Measurements from ENCODE around the gene OAF.

DNA sequence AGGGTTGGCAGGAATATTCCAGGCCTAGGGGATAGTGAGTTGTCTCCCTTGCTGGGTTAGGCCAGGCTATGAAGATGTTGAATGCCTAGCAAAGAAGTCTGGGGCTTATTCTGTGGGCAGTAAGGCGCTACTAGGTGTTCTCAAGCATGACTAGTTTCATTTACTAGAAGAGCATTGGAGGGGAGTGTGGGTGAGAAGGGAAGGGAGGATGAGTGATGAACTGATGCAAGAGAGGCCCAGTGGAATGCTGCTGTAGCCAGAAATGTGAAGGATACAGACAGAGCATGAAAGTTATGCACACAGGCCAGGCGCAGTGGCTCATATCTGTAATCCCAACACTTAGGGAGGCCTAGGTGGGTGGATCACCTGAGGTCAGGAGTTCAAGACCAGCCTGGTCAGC is 62.6 kb downstream of the OAF start:
- TF ChIP-seq POLR2A (IDR thresholded peaks at IDR 0.05) (no peak), POLR2AphosphoS5 (IDR thresholded peaks at IDR 0.05) (no peak)

Data from spleen (tissue), 3 donors.